RWPE2 (cell line): Measurements from ENCODE around the gene CDC45.

ENCODE experiments used
- ATAC-seq: fragments of 200-7000 bp; cut with Tn5 transposase; 3 replicates; pipeline ENCODE4 v1.9.1; 2021; ENCODE audit warnings: low read depth
- DNase-seq: peaks from one replicate; pipeline ENCODE4 v3.0.0-alpha.2; 2020; ENCODE audit warnings: low spot score
- H3K27ac ChIP-seq: fragments of 450-650 bp; 2 replicates; pipeline ENCODE4 v1.5.1; 2017; ENCODE audit warnings: mild to moderate bottlenecking; ENCODE audit not compliant: poor library complexity, severe bottlenecking
- H3K27me3 ChIP-seq: fragments of 250-450 bp; sonication (Bioruptor Pico); 2 replicates; pipeline ENCODE4 v1.5.1; 2021; ENCODE audit warnings: mild to moderate bottlenecking, moderate library complexity; ENCODE audit not compliant: insufficient read depth, poor library complexity, severe bottlenecking
- H3K36me3 ChIP-seq: fragments of 250-450 bp; sonication (Bioruptor Pico); 2 replicates; pipeline ENCODE4 v1.5.1; 2020; ENCODE audit warnings: low read depth, mild to moderate bottlenecking, moderate library complexity
- H3K4me1 ChIP-seq: fragments of 250-450 bp; sonication (Bioruptor Pico); 2 replicates; pipeline ENCODE4 v1.5.1; 2021; ENCODE audit warnings: mild to moderate bottlenecking, moderate library complexity; ENCODE audit not compliant: insufficient read depth, poor library complexity, severe bottlenecking
- H3K4me3 ChIP-seq: fragments of 250-450 bp; sonication (Bioruptor Pico); 2 replicates; pipeline ENCODE4 v1.5.1; 2021; ENCODE audit warnings: mild to moderate bottlenecking, moderate library complexity; ENCODE audit not compliant: severe bottlenecking
- H3K9me3 ChIP-seq: fragments of 250-450 bp; sonication (Bioruptor Pico); 2 replicates; pipeline ENCODE4 v1.5.1; 2021; ENCODE audit warnings: mild to moderate bottlenecking, moderate library complexity; ENCODE audit not compliant: severe bottlenecking
- TF ChIP-seq, protein P1 (sequence below): fragments of 450-650 bp; IDR thresholded peaks from one replicate; pipeline ENCODE4 v1.5.1; 2017; ENCODE audit warnings: mild to moderate bottlenecking, moderate library complexity; ENCODE audit not compliant: poor library complexity, severe bottlenecking

Gene CDC45

DNA sequence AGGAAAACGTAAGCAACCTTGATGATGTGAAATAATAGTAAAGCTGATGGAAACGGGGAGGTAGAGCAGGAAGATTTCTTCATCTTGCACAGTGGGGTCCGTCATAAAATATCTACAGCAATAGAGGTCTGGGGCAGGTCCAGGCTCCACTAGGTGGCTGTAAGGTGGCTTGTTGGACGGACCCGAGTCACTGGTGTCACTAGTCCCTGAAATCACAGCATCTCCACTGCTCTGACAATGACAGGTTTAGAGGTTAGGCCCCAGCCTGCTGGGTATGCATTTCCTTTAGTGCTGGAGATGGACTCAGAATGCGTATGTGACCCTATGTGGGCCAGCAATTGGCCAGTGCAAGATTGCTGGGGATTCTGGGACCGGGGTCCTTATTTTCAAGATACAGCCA, 69.7 kb downstream of the CDC45 start:
- H3K36me3 ChIP-seq: no peaks in the 10 kb centered on the region
- H3K27ac ChIP-seq: no peak overlapping the region
- peaks cover 9% of the 10 kb centered on the region for H3K9me3 ChIP-seq
- DNase-seq (no peak), ATAC-seq (no peak)
- H3K27me3 ChIP-seq: no peaks in the 10 kb centered on the region
- no peaks in the 10 kb centered on the region for H3K4me1 ChIP-seq
- H3K4me3 ChIP-seq: no peak overlapping the region
- TF ChIP-seq, protein P1, sequence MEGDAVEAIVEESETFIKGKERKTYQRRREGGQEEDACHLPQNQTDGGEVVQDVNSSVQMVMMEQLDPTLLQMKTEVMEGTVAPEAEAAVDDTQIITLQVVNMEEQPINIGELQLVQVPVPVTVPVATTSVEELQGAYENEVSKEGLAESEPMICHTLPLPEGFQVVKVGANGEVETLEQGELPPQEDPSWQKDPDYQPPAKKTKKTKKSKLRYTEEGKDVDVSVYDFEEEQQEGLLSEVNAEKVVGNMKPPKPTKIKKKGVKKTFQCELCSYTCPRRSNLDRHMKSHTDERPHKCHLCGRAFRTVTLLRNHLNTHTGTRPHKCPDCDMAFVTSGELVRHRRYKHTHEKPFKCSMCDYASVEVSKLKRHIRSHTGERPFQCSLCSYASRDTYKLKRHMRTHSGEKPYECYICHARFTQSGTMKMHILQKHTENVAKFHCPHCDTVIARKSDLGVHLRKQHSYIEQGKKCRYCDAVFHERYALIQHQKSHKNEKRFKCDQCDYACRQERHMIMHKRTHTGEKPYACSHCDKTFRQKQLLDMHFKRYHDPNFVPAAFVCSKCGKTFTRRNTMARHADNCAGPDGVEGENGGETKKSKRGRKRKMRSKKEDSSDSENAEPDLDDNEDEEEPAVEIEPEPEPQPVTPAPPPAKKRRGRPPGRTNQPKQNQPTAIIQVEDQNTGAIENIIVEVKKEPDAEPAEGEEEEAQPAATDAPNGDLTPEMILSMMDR: no peak

DNA sequence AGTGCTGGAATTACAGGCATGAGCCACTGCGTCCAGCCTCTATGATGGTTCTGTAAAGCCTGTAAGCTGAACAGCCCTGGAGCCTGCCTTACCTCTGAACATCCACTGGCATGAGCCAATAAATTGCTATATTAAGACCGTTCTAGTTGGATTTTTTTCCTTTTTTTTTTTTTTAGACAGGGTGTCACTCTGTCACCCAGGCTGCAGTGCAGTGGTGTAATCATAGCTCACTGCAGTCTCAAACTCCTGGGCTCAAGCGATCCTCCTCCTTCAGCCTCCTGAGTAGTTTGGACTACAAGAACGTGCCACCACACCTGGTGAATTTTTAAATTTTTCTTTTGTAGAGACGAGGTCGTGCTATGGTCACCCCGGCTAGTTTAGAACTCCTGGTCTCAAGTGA, 70.7 kb downstream of the CDC45 start:
- H3K36me3 ChIP-seq: no peaks in the 10 kb centered on the region
- H3K4me3 ChIP-seq: no peak overlapping the region
- no peak overlapping the region for H3K27ac ChIP-seq
- ATAC-seq: no peak
- no peaks in the 10 kb centered on the region for H3K4me1 ChIP-seq
- DNase-seq: no peak
- no peaks in the 10 kb centered on the region for H3K27me3 ChIP-seq
- peaks cover 9% of the 10 kb centered on the region for H3K9me3 ChIP-seq
- TF ChIP-seq, protein P1: no peak

DNA sequence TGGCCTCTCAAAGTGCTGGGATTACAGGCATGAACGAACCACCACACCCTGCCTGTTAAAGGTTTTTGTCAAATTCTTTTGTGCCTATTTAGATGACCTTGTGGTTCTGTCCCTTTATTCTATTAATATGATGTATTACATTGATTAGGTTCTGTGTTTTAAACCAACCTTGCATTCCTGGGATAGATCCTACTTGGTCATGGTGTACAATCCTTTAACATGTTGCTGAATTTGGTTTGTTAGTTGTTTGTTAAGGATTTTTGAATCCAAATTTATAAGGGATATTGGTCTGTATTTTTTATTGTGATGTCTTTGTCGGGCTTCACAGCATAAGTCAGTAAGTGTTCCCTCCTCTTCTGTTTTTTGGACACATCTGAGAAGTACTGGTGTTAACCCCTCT, 73.5 kb downstream of the CDC45 start:
- no peak overlapping the region for H3K27ac ChIP-seq
- H3K27me3 ChIP-seq: no peaks in the 10 kb centered on the region
- H3K4me3 ChIP-seq: no peak overlapping the region
- TF ChIP-seq, protein P1: no peak
- no peak for ATAC-seq
- no peak for DNase-seq
- no peaks in the 10 kb centered on the region for H3K4me1 ChIP-seq
- H3K9me3 ChIP-seq: peaks cover 9% of the 10 kb centered on the region
- H3K36me3 ChIP-seq: no peaks in the 10 kb centered on the region

DNA sequence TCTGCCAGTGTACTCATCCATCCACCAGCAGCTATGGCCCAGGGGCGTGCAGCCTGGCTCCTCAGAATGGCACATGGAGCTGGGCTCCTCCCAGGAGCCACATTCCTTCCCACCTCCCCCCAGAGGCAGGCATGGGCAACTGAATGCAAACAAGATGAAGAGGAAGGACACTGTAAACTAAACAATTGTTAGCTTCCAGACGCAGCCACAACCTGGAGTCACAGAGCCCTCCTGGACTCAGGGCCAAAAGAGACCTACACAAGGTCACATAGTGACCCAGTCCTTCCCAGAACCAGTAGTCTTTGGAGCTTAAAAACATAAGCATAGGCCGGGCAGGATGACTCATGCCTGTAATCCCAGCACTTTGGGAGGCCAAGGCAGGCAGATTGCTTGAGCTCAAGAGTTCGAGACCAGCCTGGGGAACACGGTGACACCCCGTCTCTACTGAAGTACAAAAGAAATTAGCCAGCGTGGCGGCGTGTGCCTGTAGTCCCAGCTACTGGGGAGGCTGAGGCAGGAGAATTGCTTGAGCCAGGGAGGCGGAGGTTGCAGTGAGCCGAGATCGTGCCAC, 75.2 kb downstream of the CDC45 start:
- TF ChIP-seq, protein P1: no peak
- H3K27me3 ChIP-seq: no peaks in the 10 kb centered on the region
- H3K9me3 ChIP-seq: peaks cover 7% of the 10 kb centered on the region
- no peak overlapping the region for H3K27ac ChIP-seq
- H3K36me3 ChIP-seq: no peaks in the 10 kb centered on the region
- DNase-seq (no peak), ATAC-seq (peak; percentile 70; the same call in 2 of the 3 replicates)
- no peak overlapping the region for H3K4me3 ChIP-seq
- no peaks in the 10 kb centered on the region for H3K4me1 ChIP-seq

DNA sequence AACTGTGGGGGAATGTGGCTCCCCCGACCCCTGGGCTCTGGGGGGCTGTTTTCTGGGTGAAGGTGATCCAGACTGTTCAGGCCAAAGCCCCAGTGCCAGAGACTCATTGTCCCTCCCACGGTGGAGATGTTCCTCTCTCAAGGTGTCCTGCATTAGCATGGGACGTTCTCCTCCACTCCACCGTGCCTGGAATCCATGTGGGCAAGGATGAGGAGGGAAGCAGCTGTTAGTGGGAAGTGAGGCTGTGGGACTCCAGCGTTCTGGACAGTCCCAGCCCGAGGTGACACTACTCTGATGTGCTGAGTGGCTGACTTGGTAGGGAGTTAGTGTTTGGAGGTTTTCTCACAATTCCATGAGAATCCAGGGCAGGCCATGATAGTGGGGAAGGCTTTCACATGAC, 75.9 kb downstream of the CDC45 start:
- Histone ChIP-seq H3K36me3 (no peaks in the 10 kb centered on the region), H3K27me3 (no peaks in the 10 kb centered on the region), H3K4me3 (no peak overlapping the region), H3K4me1 (no peaks in the 10 kb centered on the region), H3K9me3 (peaks cover 6% of the 10 kb centered on the region), H3K27ac (no peak overlapping the region)
- DNase-seq (no peak), ATAC-seq (no peak)
- TF ChIP-seq, protein P1: no peak
